ENCODE data around the gene BICDL2. TPM values are rescaled to one million over a fixed set of nuclear protein-coding genes. Genes with fewer than 3 reads are reported as not detected.

BICDL2 gene
- total and polyA plus RNA-seq, 9 of the 15 experiments (the other 6 are each of a cell fraction or from before 2014, with no cell fraction given) = 0.09 to 0.28 (median 0.09) TPM; not detected in 6

DNA sequence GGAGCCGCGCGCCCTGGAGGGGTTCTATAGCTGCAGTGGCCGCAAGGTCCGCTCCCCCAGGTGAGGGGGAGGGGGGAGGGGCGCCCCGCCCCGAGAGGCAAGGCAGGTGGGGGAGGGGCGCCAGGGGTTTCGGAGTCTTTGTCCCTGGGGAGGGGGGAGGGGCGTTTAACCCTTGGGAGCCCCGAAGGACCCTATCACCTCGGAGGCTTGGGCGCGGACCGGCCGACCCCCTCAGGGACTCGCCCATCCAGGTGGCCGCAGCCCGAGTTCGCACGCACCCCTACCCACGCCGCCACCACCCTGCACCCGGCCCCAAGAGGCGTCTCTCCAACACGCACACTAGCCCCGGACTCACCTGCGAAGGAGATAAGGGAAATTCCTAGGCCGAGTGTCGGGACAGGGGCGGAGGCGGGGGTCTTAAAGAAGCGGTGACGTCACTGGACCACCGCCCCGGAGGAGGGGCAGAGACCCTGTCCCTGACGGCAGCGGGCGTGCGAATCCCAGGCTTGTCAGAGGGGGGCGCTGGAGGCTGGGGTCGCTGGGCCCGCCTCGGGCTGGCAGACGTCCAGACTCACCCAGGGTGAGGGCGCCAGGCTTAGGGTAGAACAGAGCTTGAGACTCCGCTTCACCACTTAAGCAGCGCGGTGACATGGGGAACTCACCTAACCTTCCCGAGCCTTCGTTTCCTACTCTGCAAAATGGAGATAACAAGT lies 18.8 kb downstream of the BICDL2 start, which contains the start of gene CLDN6 (continued):
- TF ChIP-seq PCBP1 (IDR thresholded peaks at IDR 0.05; ENCODE audit: low read depth, low read length, poor library complexity, severe bottlenecking) = peak; percentile 41
- TF ChIP-seq MAZ (CRISPR knock-in tag; conservative IDR thresholded peaks at IDR 0.05 in 1 of 2, IDR thresholded peaks at IDR 0.05 in 1 of 2) = peak in 1 of 2 experiments; percentile 43; a peak in 1 of 4 replicates
- TF ChIP-seq ZNF12 (CRISPR knock-in tag; IDR thresholded peaks at IDR 0.05) = no peak
- TF ChIP-seq DNMT1 (IDR thresholded peaks at IDR 0.05) = no peak
- TF ChIP-seq RAD21 (CRISPR knock-in tag; conservative IDR thresholded peaks at IDR 0.05 in 1 of 2, IDR thresholded peaks at IDR 0.05 in 1 of 2) = peak in 1 of 2 experiments; percentile 37; a peak in 2 of 4 replicates
- no peak for TF ChIP-seq HLTF (IDR thresholded peaks at IDR 0.05)
- TF ChIP-seq NR4A1 (CRISPR knock-in tag; IDR thresholded peaks at IDR 0.05) = no peak
- no peak for TF ChIP-seq NR4A1 (tag; IDR thresholded peaks at IDR 0.05)
- TF ChIP-seq, protein P1, sequence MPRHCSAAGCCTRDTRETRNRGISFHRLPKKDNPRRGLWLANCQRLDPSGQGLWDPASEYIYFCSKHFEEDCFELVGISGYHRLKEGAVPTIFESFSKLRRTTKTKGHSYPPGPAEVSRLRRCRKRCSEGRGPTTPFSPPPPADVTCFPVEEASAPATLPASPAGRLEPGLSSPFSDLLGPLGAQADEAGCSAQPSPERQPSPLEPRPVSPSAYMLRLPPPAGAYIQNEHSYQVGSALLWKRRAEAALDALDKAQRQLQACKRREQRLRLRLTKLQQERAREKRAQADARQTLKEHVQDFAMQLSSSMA (CRISPR knock-in tag; IDR thresholded peaks at IDR 0.05) = no peak
- TF ChIP-seq HSF4 (CRISPR knock-in tag; IDR thresholded peaks at IDR 0.05; ENCODE audit: borderline replicate concordance) = no peak
- TF ChIP-seq CBX8 (IDR thresholded peaks at IDR 0.05; ENCODE audit: borderline replicate concordance, extremely low read depth, low read depth, low read length, poor library complexity, severe bottlenecking) = no peak
- TF ChIP-seq SIX5 (IDR thresholded peaks at IDR 0.05; ENCODE audit: borderline replicate concordance in 1 of 2, insufficient read depth in 1 of 2, low read depth in 1 of 2, low read length in 2 of 2) = no peak
- TF ChIP-seq SAFB (IDR thresholded peaks at IDR 0.05; ENCODE audit: borderline replicate concordance, low read depth, low read length) = no peak
- TF ChIP-seq ZNF140 (CRISPR knock-in tag; IDR thresholded peaks at IDR 0.05) = no peak
- no peak for TF ChIP-seq BCL6 (CRISPR knock-in tag; IDR thresholded peaks at IDR 0.05)
- TF ChIP-seq CBX3 (IDR thresholded peaks at IDR 0.05; ENCODE audit: borderline replicate concordance in 1 of 2, low read length in 2 of 2) = no peak
- TF ChIP-seq ATF7 (IDR thresholded peaks at IDR 0.05) = peak; percentile 90
- TF ChIP-seq, protein P2, sequence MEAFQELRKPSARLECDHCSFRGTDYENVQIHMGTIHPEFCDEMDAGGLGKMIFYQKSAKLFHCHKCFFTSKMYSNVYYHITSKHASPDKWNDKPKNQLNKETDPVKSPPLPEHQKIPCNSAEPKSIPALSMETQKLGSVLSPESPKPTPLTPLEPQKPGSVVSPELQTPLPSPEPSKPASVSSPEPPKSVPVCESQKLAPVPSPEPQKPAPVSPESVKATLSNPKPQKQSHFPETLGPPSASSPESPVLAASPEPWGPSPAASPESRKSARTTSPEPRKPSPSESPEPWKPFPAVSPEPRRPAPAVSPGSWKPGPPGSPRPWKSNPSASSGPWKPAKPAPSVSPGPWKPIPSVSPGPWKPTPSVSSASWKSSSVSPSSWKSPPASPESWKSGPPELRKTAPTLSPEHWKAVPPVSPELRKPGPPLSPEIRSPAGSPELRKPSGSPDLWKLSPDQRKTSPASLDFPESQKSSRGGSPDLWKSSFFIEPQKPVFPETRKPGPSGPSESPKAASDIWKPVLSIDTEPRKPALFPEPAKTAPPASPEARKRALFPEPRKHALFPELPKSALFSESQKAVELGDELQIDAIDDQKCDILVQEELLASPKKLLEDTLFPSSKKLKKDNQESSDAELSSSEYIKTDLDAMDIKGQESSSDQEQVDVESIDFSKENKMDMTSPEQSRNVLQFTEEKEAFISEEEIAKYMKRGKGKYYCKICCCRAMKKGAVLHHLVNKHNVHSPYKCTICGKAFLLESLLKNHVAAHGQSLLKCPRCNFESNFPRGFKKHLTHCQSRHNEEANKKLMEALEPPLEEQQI (IDR thresholded peaks at IDR 0.05) = no peak
- no peak for TF ChIP-seq IFI16 (CRISPR knock-in tag; IDR thresholded peaks at IDR 0.05)
- TF ChIP-seq SMARCA5 (IDR thresholded peaks at IDR 0.05) = no peak
- TF ChIP-seq, protein P3, sequence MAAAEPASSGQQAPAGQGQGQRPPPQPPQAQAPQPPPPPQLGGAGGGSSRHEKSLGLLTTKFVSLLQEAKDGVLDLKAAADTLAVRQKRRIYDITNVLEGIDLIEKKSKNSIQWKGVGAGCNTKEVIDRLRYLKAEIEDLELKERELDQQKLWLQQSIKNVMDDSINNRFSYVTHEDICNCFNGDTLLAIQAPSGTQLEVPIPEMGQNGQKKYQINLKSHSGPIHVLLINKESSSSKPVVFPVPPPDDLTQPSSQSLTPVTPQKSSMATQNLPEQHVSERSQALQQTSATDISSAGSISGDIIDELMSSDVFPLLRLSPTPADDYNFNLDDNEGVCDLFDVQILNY (CRISPR knock-in tag; IDR thresholded peaks at IDR 0.05) = no peak
- TF ChIP-seq NUFIP1 (IDR thresholded peaks at IDR 0.05; ENCODE audit: partially characterized antibody) = no peak
- no peak for TF ChIP-seq ZBTB1 (CRISPR knock-in tag; IDR thresholded peaks at IDR 0.05; ENCODE audit: borderline replicate concordance, low read depth)
- no peak for TF ChIP-seq MCM7 (IDR thresholded peaks at IDR 0.05)
- peak; percentile 76 for TF ChIP-seq GATAD2A (IDR thresholded peaks at IDR 0.05)

Data from K562 (cell line).